ENCODE results near the gene CCDC170. TPM values are rescaled to one million over a fixed set of nuclear protein-coding genes. Genes with fewer than 3 reads are reported as not detected.

CCDC170 gene
- total RNA-seq, 4 donors from 2014 or later: 0.22 to 1.1 (median 1.1) TPM; not detected in 1

DNA sequence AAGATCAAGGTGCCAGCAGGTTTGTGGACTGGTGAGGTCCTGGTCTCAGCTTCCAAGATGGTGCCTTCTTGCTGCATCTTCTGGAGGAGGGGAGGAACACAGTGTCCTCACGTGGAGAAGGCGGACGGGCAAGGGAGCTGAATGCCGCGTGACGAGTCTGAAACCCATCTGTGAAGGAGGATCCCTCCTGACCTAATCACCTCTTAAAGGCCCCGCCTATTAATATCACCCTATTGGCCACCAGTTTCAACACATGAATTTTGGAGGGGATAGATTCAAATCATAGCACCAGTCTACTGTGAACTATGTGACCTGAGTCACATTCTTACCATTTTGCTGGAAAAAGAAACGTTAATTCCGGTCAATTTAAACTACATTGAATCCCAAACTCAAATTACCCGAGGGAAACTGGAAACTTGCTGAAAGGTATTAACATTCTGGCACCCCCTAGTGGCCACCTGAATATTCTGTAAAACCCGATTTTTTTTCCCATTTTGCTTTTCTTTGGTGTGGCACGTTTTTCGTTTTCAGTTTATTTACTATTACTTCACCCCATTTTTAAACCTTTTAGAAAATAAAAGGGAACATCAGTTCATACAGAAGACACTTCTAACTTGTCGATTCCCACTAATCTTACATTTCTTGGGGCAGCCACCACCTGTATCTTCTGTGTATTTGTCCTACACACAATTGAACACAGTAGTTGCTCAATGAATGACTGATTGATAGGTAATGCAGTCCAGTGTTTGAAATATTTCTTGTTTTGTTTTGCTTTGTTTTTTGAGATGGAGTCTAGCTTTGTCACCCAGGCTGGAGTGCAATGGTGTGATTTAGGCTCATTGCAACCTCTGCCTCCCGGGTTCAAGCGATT, 17.9 kb upstream of the CCDC170 start:
- peak in 1 of 2 donors; percentile 23 for DNase-seq (ENCODE audit: low spot score in 2 of 2)
- TF ChIP-seq, protein P1, sequence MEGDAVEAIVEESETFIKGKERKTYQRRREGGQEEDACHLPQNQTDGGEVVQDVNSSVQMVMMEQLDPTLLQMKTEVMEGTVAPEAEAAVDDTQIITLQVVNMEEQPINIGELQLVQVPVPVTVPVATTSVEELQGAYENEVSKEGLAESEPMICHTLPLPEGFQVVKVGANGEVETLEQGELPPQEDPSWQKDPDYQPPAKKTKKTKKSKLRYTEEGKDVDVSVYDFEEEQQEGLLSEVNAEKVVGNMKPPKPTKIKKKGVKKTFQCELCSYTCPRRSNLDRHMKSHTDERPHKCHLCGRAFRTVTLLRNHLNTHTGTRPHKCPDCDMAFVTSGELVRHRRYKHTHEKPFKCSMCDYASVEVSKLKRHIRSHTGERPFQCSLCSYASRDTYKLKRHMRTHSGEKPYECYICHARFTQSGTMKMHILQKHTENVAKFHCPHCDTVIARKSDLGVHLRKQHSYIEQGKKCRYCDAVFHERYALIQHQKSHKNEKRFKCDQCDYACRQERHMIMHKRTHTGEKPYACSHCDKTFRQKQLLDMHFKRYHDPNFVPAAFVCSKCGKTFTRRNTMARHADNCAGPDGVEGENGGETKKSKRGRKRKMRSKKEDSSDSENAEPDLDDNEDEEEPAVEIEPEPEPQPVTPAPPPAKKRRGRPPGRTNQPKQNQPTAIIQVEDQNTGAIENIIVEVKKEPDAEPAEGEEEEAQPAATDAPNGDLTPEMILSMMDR (IDR thresholded peaks at IDR 0.05): no peak
- TF ChIP-seq POLR2A (IDR thresholded peaks at IDR 0.05): no peak
- intact Hi-C loops (cut with DNase I; ENCODE audit: low total_unique reads): no loop called here
- H3K4me3 ChIP-seq (ENCODE audit: low read depth, poor library complexity, severe bottlenecking): no peak overlapping the region
- 42 to 50% methylated on average over 16 of the region's 16 CpGs for WGBS, 2 donors

DNA sequence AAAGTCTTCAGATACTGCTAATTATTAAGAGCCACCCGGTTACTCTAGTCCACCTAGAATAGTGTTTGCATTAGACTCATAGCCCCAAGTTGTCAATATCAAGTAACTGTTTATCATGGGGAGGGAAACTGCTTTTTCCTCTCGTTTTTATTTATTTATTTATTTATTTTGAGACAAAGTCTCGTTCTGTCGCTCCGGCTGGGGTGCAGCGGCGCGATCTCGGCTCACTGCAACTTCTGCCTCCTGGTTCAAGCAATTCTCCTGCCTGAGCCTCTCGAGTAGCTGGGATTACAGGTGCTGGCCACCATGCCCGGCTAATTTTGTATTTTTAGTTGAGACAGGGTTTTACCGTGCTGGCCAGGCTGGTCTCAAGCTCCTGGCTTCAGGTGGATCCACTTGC, 16.1 kb upstream of the CCDC170 start:
- no peak for DNase-seq (ENCODE audit: low spot score in 2 of 2)
- intact Hi-C loops (cut with DNase I; ENCODE audit: low total_unique reads): no loop called here
- no peak overlapping the region for H3K4me3 ChIP-seq (ENCODE audit: low read depth, poor library complexity, severe bottlenecking)
- 92 to 93% methylated on average over 12 of the region's 12 CpGs for WGBS, 2 donors
- TF ChIP-seq POLR2A (IDR thresholded peaks at IDR 0.05): no peak
- TF ChIP-seq, protein P1 (IDR thresholded peaks at IDR 0.05): no peak

DNA sequence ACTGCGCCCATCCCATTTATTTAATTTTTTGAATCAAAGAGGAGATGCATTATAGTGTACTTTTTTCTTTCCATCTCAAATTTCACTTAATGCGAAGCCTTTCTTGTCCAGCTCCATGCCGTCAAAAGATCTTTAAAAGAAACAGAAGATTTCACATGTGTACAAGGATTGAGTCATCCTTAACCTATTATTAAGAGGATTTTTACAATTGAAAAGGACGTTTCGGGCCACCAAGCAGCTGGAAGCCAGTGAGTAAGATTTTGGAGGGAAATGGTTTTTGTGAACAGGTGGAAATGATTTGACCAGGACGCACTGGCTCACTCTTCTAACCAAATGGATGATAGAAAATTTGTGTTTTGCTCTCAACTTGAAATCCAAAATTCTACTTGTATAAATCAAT, 15.1 kb upstream of the CCDC170 start:
- TF ChIP-seq, protein P1 (IDR thresholded peaks at IDR 0.05): no peak
- no peak for TF ChIP-seq POLR2A (IDR thresholded peaks at IDR 0.05)
- 70 to 74% methylated on average over 6 of the region's 6 CpGs for WGBS, 2 donors
- intact Hi-C loops (cut with DNase I; ENCODE audit: low total_unique reads): no loop called here

DNA sequence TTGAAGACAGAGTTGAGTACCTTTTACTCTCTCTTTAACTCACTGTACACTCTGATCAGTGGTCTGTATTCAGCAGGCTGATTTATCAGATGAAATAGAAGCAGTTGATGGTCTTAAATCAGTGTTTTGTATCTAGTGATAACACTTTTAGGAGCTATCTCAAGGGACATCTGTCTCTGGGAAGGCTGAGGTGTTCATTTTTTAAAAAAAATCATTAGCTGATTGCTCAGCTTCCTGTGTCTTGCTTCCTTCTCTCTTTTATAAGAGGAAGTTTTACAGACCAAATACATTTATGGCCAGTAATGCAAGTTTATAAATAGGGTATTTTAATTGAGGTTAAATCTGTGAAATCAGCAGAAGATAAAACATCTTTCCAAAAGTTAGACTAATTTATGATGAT, 12.0 kb upstream of the CCDC170 start:
- TF ChIP-seq, protein P1 (IDR thresholded peaks at IDR 0.05): no peak
- TF ChIP-seq POLR2A (IDR thresholded peaks at IDR 0.05): no peak
- intact Hi-C loops (cut with DNase I; ENCODE audit: low total_unique reads): no loop called here
- no peak overlapping the region for H3K4me3 ChIP-seq (ENCODE audit: low read depth, poor library complexity, severe bottlenecking)
- DNase-seq (ENCODE audit: low spot score in 2 of 2): no peak

More for the DNA sequence above, 15.1 kb upstream of the CCDC170 start:
- no peak for DNase-seq (ENCODE audit: low spot score in 2 of 2)
- H3K4me3 ChIP-seq (ENCODE audit: low read depth, poor library complexity, severe bottlenecking): no peak overlapping the region

DNA sequence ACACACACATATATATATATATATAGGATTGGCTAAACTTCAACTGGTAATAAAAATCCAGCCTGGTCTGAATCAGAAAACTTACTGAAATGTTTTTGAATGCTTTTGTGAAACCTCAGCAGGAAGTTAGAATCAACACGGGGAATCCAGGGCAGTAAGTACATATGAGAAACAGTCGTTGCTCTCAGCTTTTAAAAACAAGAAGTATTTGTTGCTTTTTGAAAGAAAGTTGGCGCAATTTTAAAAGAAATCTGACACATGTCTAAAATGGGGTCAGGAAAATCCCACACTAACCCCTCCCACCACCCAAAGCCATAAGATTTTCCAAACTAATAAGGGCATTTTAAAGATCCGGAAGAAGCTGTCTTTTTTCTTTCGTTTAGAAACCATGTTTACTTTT, 11.5 kb upstream of the CCDC170 start:
- DNase-seq (ENCODE audit: low spot score in 2 of 2): no peak
- intact Hi-C loops (cut with DNase I; ENCODE audit: low total_unique reads): no loop called here
- TF ChIP-seq POLR2A (IDR thresholded peaks at IDR 0.05): no peak
- TF ChIP-seq, protein P1 (IDR thresholded peaks at IDR 0.05): no peak
- 2 to 4% methylated on average over 5 of the region's 5 CpGs for WGBS, 2 donors
- no peak overlapping the region for H3K4me3 ChIP-seq (ENCODE audit: low read depth, poor library complexity, severe bottlenecking)

GRCh38 chr6:151483994-151484393, 9.8 kb upstream of the CCDC170 start:
- no peak for TF ChIP-seq POLR2A (IDR thresholded peaks at IDR 0.05)
- TF ChIP-seq, protein P1 (IDR thresholded peaks at IDR 0.05): no peak

More at GRCh38 chr6:151483994-151484393, 9.8 kb upstream of the CCDC170 start:
- no peak overlapping the region for H3K4me3 ChIP-seq (ENCODE audit: low read depth, poor library complexity, severe bottlenecking)
- no peak for DNase-seq (ENCODE audit: low spot score in 2 of 2)
- intact Hi-C loops (cut with DNase I; ENCODE audit: low total_unique reads): no loop called here

All from lower leg skin (tissue), 4 donors.